H1 (cell line): ENCODE data around the gene PTPN7. TPM values are rescaled to one million over a fixed set of nuclear protein-coding genes. Genes with fewer than 3 reads are reported as not detected.

Source experiments
- CTCF ChIA-PET: fragments of 300-600 bp; sonication (Branson Sonifier 250); formaldehyde crosslinking; loops from one replicate; lab custom pipeline; 2021; ENCODE audit not compliant: partially characterized antibody; lab: Charles Lee
- POLR2A ChIA-PET: fragments of 300-600 bp; sonication (Branson Sonifier 250); formaldehyde crosslinking; loops from one replicate; lab custom pipeline; 2021; ENCODE audit warnings: inconsistent platforms; ENCODE audit not compliant: partially characterized antibody; lab: Charles Lee
- DNase-seq, 2 experiments: peaks; one replicate each; pipeline versions ENCODE4 v3.0.0 to v3.0.0-alpha.2; 2010 to 2022; ENCODE audit warnings: low spot score in 2 of 2, low read depth in 1 of 2, mixed read lengths in 1 of 2
- FAIRE-seq: peaks from 2 replicates; lab custom pipeline; 2011; peaks lifted over from hg19 to GRCh38; lab: Jason Lieb, UNC
- H2AFZ ChIP-seq: 2 replicates; pipeline ENCODE4 v1.8.1; 2012; ENCODE audit warnings: low read length, inconsistent platforms
- H2AK5ac ChIP-seq: 2 replicates; pipeline ENCODE4 v1.6.1; 2013; ENCODE audit warnings: low read depth, low read length
- H2BK120ac ChIP-seq: replicated peaks from 2 replicates; pipeline ENCODE3; 2013; ENCODE audit warnings: low read depth, low read length, inconsistent platforms
- H2BK12ac ChIP-seq: 2 replicates; pipeline ENCODE4 v1.6.1; 2013; ENCODE audit warnings: low read depth, low read length
- H2BK15ac ChIP-seq: 2 replicates; pipeline ENCODE4 v1.6.1; 2013; ENCODE audit warnings: low read length
- H2BK20ac ChIP-seq: 2 replicates; pipeline ENCODE4 v1.6.1; 2013; ENCODE audit warnings: low read length
- H2BK5ac ChIP-seq: 2 replicates; pipeline ENCODE4 v1.6.1; 2013; ENCODE audit warnings: low read depth, low read length
- H3K14ac ChIP-seq: 2 replicates; pipeline ENCODE4 v1.6.1; 2013; ENCODE audit warnings: inconsistent platforms; ENCODE audit not compliant: insufficient read length
- H3K18ac ChIP-seq: 2 replicates; pipeline ENCODE4 v1.6.1; 2013; ENCODE audit warnings: low read length; ENCODE audit errors: extremely low read depth
- H3K23ac ChIP-seq: 2 replicates; pipeline ENCODE4 v1.6.1; 2013; ENCODE audit warnings: inconsistent platforms; ENCODE audit not compliant: insufficient read length
- H3K23me2 ChIP-seq: 2 replicates; pipeline ENCODE4 v1.6.1; 2013; ENCODE audit warnings: low read depth, low read length
- H3K27ac ChIP-seq: 2 replicates; pipeline ENCODE4 v1.6.1; 2011; ENCODE audit warnings: low read depth, low read length, inconsistent platforms
- H3K27me3 ChIP-seq, 4 experiments: replicated peaks in 1 of 4; 1 replicate in 1 of 4; 2 replicates in 3 of 4; pipeline versions ENCODE4 v1.6.1 to v1.8.1; 2011 to 2013; ENCODE audit warnings: low read length in 3 of 4, mild to moderate bottlenecking in 3 of 4, inconsistent platforms in 2 of 4, mixed read lengths in 2 of 4, moderate library complexity in 1 of 4; ENCODE audit not compliant: control insufficient read depth in 3 of 4, insufficient read depth in 3 of 4; ENCODE audit errors: extremely low read depth in 1 of 4
- H3K36me3 ChIP-seq, 4 experiments: 2 replicates each; pipeline versions ENCODE4 v1.6.1 to v1.8.1; 2011 to 2013; ENCODE audit warnings: mild to moderate bottlenecking in 4 of 4, low read length in 3 of 4, moderate library complexity in 2 of 4, control low read depth in 1 of 4, inconsistent platforms in 1 of 4; ENCODE audit not compliant: insufficient read depth in 4 of 4, control insufficient read depth in 2 of 4
- H3K4ac ChIP-seq: replicated peaks from 2 replicates; pipeline ENCODE3; 2013; ENCODE audit warnings: low read length, low read depth, mixed read lengths, inconsistent platforms; ENCODE audit not compliant: insufficient read length
- H3K4me1 ChIP-seq, 4 experiments: replicated peaks in 1 of 4; 1 replicate in 1 of 4; 2 replicates in 3 of 4; pipeline versions ENCODE4 v1.6.1 to v1.8.1; 2011 to 2013; ENCODE audit warnings: low read length in 3 of 4, inconsistent platforms in 2 of 4, mixed read lengths in 1 of 4; ENCODE audit not compliant: insufficient read depth in 4 of 4, control insufficient read depth in 3 of 4
- H3K4me2 ChIP-seq, 2 experiments: 2 replicates each; pipeline versions ENCODE4 v1.6.1 to v1.8.1; 2011 to 2013; ENCODE audit warnings: low read depth in 2 of 2, low read length in 2 of 2, control low read depth in 1 of 2, inconsistent platforms in 1 of 2, mild to moderate bottlenecking in 1 of 2; ENCODE audit not compliant: insufficient read depth in 1 of 2
- H3K4me3 ChIP-seq, 4 experiments: fragments of 200-600, 300-600 bp in 1 of 4; sonication (generic), shearing (Covaris generic), sonication (Bioruptor Twin) in 1 of 4; 2 replicates each; pipeline versions ENCODE4 v1.5.1 to v1.8.1; 2011 to 2016; ENCODE audit warnings: low read length in 4 of 4, low read depth in 3 of 4, control low read depth in 2 of 4, inconsistent platforms in 2 of 4, mild to moderate bottlenecking in 2 of 4, mixed read lengths in 1 of 4, moderate library complexity in 1 of 4; ENCODE audit not compliant: insufficient read depth in 2 of 4; ENCODE audit errors: extremely low read depth in 1 of 4
- H3K56ac ChIP-seq: replicated peaks from 2 replicates; pipeline ENCODE3; 2013; ENCODE audit warnings: low read depth, mild to moderate bottlenecking, mixed read lengths, low read length, inconsistent platforms; ENCODE audit not compliant: insufficient read length
- H3K79me1 ChIP-seq: 2 replicates; pipeline ENCODE4 v1.6.1; 2013; ENCODE audit warnings: low read depth, low read length, control low read depth
- H3K79me2 ChIP-seq, 2 experiments: 2 replicates each; pipeline versions ENCODE4 v1.6.1 to v1.8.1; 2012 to 2013; ENCODE audit warnings: low read length in 2 of 2, mild to moderate bottlenecking in 2 of 2, inconsistent platforms in 1 of 2; ENCODE audit not compliant: insufficient read depth in 2 of 2, control insufficient read depth in 1 of 2
- H3K9ac ChIP-seq, 4 experiments: replicated peaks in 1 of 4; 1 replicate in 1 of 4; 2 replicates in 3 of 4; pipeline versions ENCODE4 v1.6.1 to v1.8.1; 2011 to 2013; ENCODE audit warnings: low read depth in 3 of 4, low read length in 3 of 4, control low read depth in 2 of 4, mild to moderate bottlenecking in 2 of 4, moderate library complexity in 2 of 4, inconsistent platforms in 1 of 4; ENCODE audit errors: extremely low read depth in 1 of 4
- H3K9me3 ChIP-seq, 2 experiments: 2 replicates each; pipeline versions ENCODE4 v1.6.1 to v1.8.1; 2012 to 2013; ENCODE audit warnings: mild to moderate bottlenecking in 2 of 2, moderate library complexity in 2 of 2, control low read depth in 1 of 2, inconsistent platforms in 1 of 2, low read depth in 1 of 2, low read length in 1 of 2, mixed read lengths in 1 of 2; ENCODE audit not compliant: insufficient read depth in 2 of 2
- H4K20me1 ChIP-seq, 2 experiments: replicated peaks in 1 of 2; 2 replicates each; pipeline versions ENCODE3 to v1.8.1; 2011 to 2013; ENCODE audit warnings: inconsistent platforms in 2 of 2, low read length in 2 of 2, mild to moderate bottlenecking in 1 of 2; ENCODE audit not compliant: insufficient read depth in 2 of 2, control insufficient read depth in 1 of 2
- H4K5ac ChIP-seq: 2 replicates; pipeline ENCODE4 v1.6.1; 2013; ENCODE audit warnings: low read length, low read depth, mixed read lengths, inconsistent platforms; ENCODE audit not compliant: insufficient read length
- H4K8ac ChIP-seq: 2 replicates; pipeline ENCODE4 v1.8.0; 2013; ENCODE audit warnings: mild to moderate bottlenecking, moderate library complexity, low read length, inconsistent platforms; ENCODE audit not compliant: insufficient read depth; ENCODE audit errors: extremely low read depth
- H4K91ac ChIP-seq: replicated peaks from 2 replicates; pipeline ENCODE3; 2013; ENCODE audit warnings: low read length, mixed read lengths, inconsistent platforms; ENCODE audit not compliant: insufficient read length
- ASH2L ChIP-seq: fragments of 200-600, 300-600 bp; sonication (generic); IDR thresholded peaks from one replicate; pipeline ENCODE4 v1.7.1; 2017; ENCODE audit warnings: low read length
- CEBPB ChIP-seq: IDR thresholded peaks from 2 replicates; pipeline ENCODE4 v1.6.1; 2012; ENCODE audit warnings: low read depth, low read length
- EP300 ChIP-seq, 2 experiments: IDR thresholded peaks; 1 replicate in 1 of 2; 2 replicates in 1 of 2; pipeline ENCODE4 v1.6.1; 2011 to 2012; ENCODE audit warnings: low read depth in 2 of 2, low read length in 2 of 2, mild to moderate bottlenecking in 2 of 2, borderline replicate concordance in 1 of 2, inconsistent platforms in 1 of 2, moderate library complexity in 1 of 2
- EZH2 ChIP-seq: fragments of 200-600 bp; sonication (generic); IDR thresholded peaks from 2 replicates; pipeline ENCODE4 v1.7.1; 2012; ENCODE audit warnings: low read depth, mild to moderate bottlenecking, moderate library complexity, low read length, inconsistent platforms; ENCODE audit not compliant: severe bottlenecking
- JUN ChIP-seq: IDR thresholded peaks from 2 replicates; pipeline ENCODE4 v1.6.1; 2011; ENCODE audit warnings: low read depth, mild to moderate bottlenecking, improper control_type of control experiment, low read length
- KDM4A ChIP-seq: IDR thresholded peaks from one replicate; pipeline ENCODE4 v1.7.1; 2012; ENCODE audit warnings: low read depth, mild to moderate bottlenecking, moderate library complexity, low read length, inconsistent platforms; ENCODE audit not compliant: severe bottlenecking
- NRF1 ChIP-seq: IDR thresholded peaks from 2 replicates; pipeline ENCODE4 v1.6.1; 2011; ENCODE audit warnings: mild to moderate bottlenecking, low read depth, low read length, improper control_type of control experiment
- PHF8 ChIP-seq: fragments of 200-600 bp; sonication (generic); conservative IDR thresholded peaks from 2 replicates; pipeline ENCODE4 v1.7.1; 2012; ENCODE audit warnings: low read depth, mild to moderate bottlenecking, inconsistent platforms, low read length, moderate library complexity
- RNF2 ChIP-seq: fragments of 200-900, 300-1000 bp; sonication (generic); IDR thresholded peaks from 2 replicates; pipeline ENCODE4 v1.7.1; 2016; ENCODE audit warnings: borderline replicate concordance, low read depth, mild to moderate bottlenecking, antibody characterized with exemption, low read length; ENCODE audit not compliant: poor library complexity, severe bottlenecking; ENCODE audit errors: missing control alignments
- ZNF274 ChIP-seq: IDR thresholded peaks from 2 replicates; pipeline ENCODE4 v1.7.0; 2012; ENCODE audit warnings: low read length, borderline replicate concordance; ENCODE audit errors: extremely low read depth
- WGBS, 2 experiments: shearing (Covaris generic) in 1 of 2; methylation state at CpG; one replicate each; pipeline versions ENCODE4 v1.1.6 to v1.1.7; 2013 to 2015; ENCODE audit warnings: low lambda C conversion rate in 2 of 2, mixed read lengths in 2 of 2, inconsistent platforms in 1 of 2, low coverage in 1 of 2, missing lambda C conversion rate in 1 of 2; ENCODE audit not compliant: insufficient replicate concordance in 2 of 2, insufficient coverage in 1 of 2, insufficient read length in 1 of 2; ENCODE audit errors: extremely low coverage in 1 of 2, missing lambda C conversion rate in 1 of 2; 5-methylcytosine and 5-hydroxymethylcytosine counted together
- polyA plus RNA-seq, 7 experiments: library from polyadenylated mRNA; depleted of rRNA in 3 of 7; stranded (reverse) in 5 of 7; unstranded in 2 of 7; fragments of >200 nt in 5 of 7; fragments of 200-250 nt in 2 of 7; gene quantifications; 1 replicate in 5 of 7; 2 replicates in 1 of 7; 4 replicates in 1 of 7; pipeline versions ENCODE4 v1.2.1 to v1.2.3, GENCODE V29; 2011 to 2013; ENCODE audit warnings: missing spikeins in 2 of 7, mixed read lengths in 2 of 7
- total RNA-seq: library from RNA; stranded (reverse); fragmentation: NEBNext Ultra II Directional; extraction: Animal tissue kit (Norgen Biotek cat#: 25700); gene quantifications from 2 replicates; pipeline ENCODE4 v1.2.1, GENCODE V29; 2021

PTPN7 gene
- total and polyA plus RNA-seq, 2 of the 8 experiments (the other 6 are each of a cell fraction or from before 2014, with no cell fraction given), result 0.20 TPM; not detected in 1

DNA sequence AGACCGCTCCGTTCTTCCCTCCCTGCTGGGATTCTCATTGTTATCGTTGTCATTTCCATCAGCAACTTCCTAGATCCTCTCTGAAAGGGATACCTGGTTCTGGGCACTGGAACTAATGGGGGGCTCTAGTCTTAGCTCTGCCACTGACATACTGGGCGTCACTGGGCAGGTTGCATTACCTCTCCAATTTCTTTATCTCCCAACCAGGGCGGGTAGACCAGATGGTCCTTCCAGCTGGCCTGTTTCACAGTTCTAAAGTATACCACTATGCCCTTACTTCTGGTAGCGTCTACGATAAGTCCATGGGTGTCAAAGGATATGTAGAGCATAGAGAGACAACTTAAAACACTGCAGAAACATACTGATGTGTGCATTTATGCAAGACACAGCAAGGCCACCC is 36.3 kb downstream of the PTPN7 start:
- WGBS, 2 experiments, result 80% methylated on average over 7 of the region's 7 CpGs; no CpG with 5 or more reads in 1 of the 2 experiments
- DNase-seq (no peak), FAIRE-seq (no peak)
- Histone ChIP-seq H3K79me1 (no peaks in the 10 kb centered on the region), H2AFZ (no peak overlapping the region), H2AK5ac (no peak overlapping the region), H3K4me1 (peaks cover 0 to 5% (median 4%) of the 10 kb centered on the region in 4 experiments; a peak in 6 of 7 replicates), H3K27ac (no peak overlapping the region), H2BK5ac (no peak overlapping the region), H4K8ac (no peak overlapping the region), H3K36me3 (no peaks in the 10 kb centered on the region), H3K4me2 (no peak overlapping the region), H4K20me1 (no peaks in the 10 kb centered on the region), H2BK15ac (no peak overlapping the region), H3K23me2 (no peaks in the 10 kb centered on the region), H3K9ac (no peak overlapping the region), H3K14ac (no peak overlapping the region), H2BK12ac (no peak overlapping the region), H3K27me3 (no peaks in the 10 kb centered on the region), H3K4ac (no peak overlapping the region), H2BK120ac (no peak overlapping the region), H3K56ac (no peak overlapping the region), H3K18ac (no peak overlapping the region), H4K91ac (no peak overlapping the region), H3K9me3 (no peaks in the 10 kb centered on the region), H2BK20ac (no peak overlapping the region), H4K5ac (no peak overlapping the region), H3K79me2 (no peaks in the 10 kb centered on the region), H3K4me3 (no peak overlapping the region), H3K23ac (no peak overlapping the region)
- TF ChIP-seq ZNF274 (no peak), RNF2 (no peak), EP300 (IDR thresholded peaks at IDR 0.05; ENCODE audit: borderline replicate concordance in 1 of 2, low read depth in 2 of 2, low read length in 2 of 2) (no peak), PHF8 (no peak), KDM4A (no peak), NRF1 (no peak), EZH2 (no peak), CEBPB (no peak), JUN (no peak), ASH2L (no peak)
- POLR2A ChIA-PET, result interaction anchor here (1.5 to 7.2 kb wide), 3 partner anchors 10 to 124 kb away, joined by 4 to 98 read pairs (median 7); partner anchors contain the start of gene ELF3
- CTCF ChIA-PET, result interaction anchor here (0.7 to 29.2 kb wide), 6 partner anchors 9 to 179 kb away, joined by 3 to 1014 read pairs (median 42); partner anchors contain the start of genes ARL8A and ELF3
